Hepatocyte (in vitro differentiated cells): ENCODE data around the gene BMP10.

Experiments used
- EZH2 ChIP-seq: fragments of 200-600 bp; sonication (generic); IDR thresholded peaks from 2 replicates; pipeline ENCODE4 v1.6.1; 2016; ENCODE audit warnings: antibody characterized with exemption, mild to moderate bottlenecking, borderline replicate concordance
- EZH2phosphoT487 ChIP-seq: fragments of 200-600 bp; sonication (generic); IDR thresholded peaks from one replicate; pipeline ENCODE4 v1.6.1; 2018; ENCODE audit warnings: antibody characterized with exemption, mild to moderate bottlenecking, low read depth, moderate library complexity; ENCODE audit not compliant: unreplicated experiment, severe bottlenecking
- TF ChIP-seq, protein P1 (sequence below): fragments of 200-600 bp; sonication (generic); IDR thresholded peaks from 2 replicates; pipeline ENCODE4 v1.5.1; 2016; ENCODE audit warnings: antibody characterized with exemption, mild to moderate bottlenecking; ENCODE audit not compliant: poor library complexity

DNA sequence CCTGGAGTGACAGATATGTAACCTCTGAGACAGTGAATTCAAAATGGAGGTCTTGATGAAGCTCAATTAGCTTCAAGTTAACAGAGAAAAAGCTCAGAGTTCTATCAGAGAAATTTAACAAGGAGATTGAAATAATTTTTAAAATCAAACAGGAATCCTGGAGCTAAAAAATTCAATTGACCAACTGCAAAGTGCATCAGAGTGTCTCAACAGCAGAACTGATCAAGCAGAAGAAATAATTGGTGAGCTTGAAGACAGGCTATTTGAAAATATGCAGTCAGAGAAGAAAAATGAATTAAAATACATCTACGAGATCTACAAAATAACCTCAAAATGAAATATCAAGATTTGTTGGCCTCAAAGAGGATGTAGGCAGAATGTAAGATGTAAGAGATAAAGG is 30.4 kb upstream of the BMP10 start:
- TF ChIP-seq, protein P1, sequence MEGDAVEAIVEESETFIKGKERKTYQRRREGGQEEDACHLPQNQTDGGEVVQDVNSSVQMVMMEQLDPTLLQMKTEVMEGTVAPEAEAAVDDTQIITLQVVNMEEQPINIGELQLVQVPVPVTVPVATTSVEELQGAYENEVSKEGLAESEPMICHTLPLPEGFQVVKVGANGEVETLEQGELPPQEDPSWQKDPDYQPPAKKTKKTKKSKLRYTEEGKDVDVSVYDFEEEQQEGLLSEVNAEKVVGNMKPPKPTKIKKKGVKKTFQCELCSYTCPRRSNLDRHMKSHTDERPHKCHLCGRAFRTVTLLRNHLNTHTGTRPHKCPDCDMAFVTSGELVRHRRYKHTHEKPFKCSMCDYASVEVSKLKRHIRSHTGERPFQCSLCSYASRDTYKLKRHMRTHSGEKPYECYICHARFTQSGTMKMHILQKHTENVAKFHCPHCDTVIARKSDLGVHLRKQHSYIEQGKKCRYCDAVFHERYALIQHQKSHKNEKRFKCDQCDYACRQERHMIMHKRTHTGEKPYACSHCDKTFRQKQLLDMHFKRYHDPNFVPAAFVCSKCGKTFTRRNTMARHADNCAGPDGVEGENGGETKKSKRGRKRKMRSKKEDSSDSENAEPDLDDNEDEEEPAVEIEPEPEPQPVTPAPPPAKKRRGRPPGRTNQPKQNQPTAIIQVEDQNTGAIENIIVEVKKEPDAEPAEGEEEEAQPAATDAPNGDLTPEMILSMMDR, result no peak
- no peak for TF ChIP-seq EZH2phosphoT487
- no peak for TF ChIP-seq EZH2
